ENCODE data around the gene AK8.
A peak's percentile ranks its signal among the peaks of the same experiment; 100 is the strongest.

The AK8 gene

DNA sequence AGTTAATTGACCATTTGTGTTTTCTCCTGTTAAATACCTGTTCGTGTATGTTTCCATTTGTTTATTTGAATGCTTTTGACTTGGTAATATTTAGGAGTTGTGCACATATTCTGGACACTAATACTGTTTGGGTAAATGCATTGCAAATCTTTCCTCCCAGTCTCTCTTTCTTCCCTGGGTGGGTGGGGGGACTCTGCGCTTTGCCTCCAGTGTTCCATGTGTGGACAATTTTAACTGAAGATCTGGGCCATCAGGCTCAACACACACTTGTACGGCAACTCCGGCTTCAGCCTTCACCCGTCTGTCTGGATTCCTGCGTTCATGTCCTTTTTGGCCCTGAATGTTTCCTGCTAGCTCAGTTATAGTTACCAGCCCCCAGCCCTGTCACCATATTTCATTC, 167.8 kb downstream of the AK8 start:
- no peak for DNase-seq

DNA sequence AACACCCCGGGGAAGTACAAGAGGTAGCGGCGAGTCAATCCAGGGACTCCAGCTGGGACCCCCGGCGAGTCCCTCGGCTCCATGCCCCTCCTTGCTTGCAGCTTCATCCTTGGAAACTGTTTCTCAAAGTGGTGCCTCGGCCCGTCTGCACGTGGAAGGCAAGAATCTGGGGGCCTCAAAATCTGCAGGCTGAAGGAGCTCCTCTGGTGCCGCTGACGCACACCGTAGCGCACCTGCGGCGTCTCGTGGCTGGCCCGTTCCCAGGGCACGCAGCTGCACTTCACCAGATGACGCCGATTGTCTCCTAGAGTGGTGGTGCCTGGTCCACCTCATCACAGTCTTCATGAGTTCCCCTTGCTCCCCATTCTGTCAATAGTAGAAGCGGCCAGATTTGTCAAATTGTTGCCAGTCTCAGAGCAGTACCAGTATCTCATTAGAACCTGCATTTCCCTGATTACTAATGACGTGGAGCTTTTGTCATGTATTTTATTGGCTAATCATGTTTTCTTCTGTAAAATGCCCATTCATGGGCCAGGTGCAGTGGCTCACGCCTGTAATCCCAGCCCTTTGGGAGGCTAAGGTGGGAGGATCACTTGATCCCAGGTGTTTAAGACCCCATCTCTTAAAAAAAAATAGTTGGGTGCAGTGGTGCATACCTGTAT, 169.2 kb downstream of the AK8 start:
- no peak for DNase-seq

DNA sequence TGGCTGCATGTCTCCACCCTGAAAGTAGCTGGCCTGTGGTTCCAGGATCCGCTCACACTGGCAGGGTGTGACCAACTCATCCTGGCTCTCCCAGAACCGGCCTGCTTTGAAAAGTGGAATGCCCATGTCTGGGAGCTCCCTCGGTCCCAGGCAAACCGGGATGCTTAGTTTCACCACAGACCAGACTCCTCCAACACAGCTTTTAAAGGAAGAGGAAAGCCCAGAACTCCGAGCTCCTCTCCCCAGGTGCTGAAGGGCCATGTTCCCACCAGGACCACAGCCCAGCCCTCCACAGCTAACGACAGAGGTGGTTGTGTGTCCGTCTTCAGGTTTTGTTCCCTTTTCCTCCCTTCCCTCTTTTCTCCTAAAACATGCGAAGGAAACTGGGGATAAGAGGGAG, 169.8 kb downstream of the AK8 start:
- DNase-seq, result no peak

DNA sequence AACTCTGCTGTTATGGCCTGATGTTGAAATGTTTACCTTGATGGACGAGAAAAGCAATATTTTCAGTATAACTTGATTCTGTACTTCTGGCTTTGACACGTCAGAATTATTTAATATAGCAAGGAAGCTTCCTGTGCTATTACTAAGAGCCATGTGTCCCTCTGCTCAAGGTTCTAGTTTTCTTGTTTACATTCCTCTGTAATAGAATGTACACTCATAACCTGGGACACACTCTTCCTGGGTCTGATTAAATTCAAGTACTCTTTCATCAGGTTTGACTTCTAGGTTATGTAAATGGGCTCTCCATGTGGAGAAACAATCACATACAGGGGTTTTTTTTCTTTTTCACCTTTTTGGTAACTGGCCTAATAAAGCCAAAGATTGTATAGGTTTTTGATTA, 174.7 kb downstream of the AK8 start:
- DNase-seq, result no peak

DNA sequence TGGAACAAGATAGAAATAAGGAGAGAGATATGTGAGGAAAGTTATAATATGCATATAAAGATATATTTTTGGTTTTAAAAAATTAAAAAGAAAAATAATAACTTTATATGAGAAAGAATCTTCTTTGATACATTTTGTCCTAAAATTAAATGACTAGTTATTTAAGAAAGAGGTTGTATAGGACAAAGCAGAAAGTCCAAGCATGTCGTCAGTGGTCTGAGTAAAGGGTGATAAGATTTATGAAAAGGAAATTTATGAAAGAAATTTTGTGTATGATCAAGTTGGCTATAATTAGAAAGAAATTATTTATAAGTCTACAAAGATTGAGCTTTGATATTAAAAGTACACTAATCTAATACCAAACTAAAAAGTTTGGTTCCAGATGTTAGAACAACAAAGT, 175.8 kb downstream of the AK8 start:
- no peak for DNase-seq

DNA sequence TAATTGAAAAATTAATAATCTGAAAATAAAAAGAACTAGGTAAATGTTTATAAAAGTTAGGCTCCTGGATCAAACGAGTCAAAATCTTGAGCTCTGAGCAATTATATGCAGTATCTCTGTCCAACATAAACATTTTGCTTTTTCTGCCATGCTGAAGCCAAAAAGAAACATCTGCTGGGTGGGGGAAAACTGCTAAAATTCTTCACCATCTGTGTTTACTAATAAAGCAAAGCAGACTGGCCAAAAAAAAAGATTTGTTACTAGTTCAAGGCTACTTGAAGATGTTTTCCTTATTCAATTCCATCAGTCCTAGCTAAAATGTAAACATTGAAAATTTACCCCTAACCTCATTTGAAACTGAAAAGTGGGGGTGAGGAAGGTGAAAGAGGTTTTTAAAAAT, 178.1 kb downstream of the AK8 start:
- DNase-seq, result no peak

DNA sequence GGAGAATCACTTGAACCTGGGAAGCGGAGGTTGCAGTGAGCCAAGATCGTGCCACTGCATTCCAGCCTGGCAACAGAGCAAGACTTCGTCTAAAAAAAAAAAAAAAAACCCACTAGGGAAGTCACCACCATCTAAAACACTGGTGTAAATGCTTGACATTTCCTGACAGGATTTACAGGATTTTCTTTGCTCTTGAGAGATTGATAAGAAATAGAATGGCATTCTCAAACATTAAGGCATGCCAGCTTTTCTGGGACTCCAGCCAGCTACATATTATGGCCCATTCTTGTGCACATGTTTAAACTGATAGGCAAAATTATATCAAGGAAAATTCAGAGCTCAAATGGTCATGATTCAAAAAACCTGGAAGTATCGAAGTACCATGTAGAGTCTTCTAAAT, 179.1 kb downstream of the AK8 start:
- no peak for DNase-seq

DNA sequence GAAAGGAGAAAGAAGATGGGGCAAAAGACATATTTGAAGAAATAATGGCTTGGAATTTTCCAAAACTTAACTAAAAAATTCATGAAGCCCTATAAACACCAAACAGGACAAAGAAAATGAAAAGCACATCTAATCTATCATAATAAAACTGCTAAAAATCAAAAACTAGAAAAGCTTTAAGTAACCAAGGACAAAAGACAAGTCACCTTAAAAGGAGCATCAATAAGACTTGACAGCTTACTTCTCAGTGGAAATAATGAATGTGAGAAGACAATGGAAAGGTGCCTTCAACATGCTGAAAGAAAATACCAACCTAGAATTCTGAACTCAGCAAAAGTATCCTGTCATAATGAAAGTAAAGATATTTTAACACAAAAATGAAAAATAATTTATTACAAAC, 180.9 kb downstream of the AK8 start:
- no peak for DNase-seq

DNA sequence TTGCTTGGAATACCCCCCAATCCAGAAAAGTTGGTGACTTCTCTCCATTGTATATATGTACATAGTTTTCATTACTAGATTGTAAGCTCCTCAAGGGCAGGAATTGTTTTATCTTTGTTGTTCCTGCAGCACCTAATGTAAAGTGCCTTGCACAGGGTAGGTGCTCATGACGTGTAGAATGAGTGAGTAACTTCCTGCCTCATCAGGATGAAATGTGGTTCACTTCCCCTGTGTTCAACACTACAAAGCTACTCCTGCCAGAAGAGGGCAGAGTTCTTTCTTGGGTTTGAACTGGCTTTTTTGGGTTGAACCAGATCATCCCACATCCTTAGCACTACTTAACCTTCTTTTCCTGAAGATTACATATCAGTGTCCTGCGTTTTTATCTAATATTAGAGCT, 183.9 kb downstream of the AK8 start:
- peak; percentile 12 to 59 (median 47) for DNase-seq

DNA sequence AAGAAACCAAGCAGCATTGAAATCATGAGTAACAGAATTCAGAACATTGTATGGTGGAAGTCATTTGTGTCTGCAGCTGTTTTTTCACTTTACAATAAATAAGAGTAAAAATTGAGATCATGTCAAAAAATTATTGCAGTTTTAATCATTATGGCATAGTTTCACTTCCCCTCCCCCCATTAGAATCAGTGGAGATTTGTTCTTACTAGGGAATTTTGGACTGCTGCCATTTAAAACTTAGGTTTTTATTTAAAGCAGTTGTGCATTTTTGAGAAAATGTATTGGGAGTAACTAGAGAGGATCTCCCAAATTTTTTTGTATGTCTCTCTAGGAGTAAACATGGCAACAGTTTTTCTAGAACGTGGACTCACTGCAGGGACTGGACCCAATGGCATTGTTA, 187.4 kb downstream of the AK8 start:
- DNase-seq, result peak in 1 of 4 experiments; percentile 6

DNA sequence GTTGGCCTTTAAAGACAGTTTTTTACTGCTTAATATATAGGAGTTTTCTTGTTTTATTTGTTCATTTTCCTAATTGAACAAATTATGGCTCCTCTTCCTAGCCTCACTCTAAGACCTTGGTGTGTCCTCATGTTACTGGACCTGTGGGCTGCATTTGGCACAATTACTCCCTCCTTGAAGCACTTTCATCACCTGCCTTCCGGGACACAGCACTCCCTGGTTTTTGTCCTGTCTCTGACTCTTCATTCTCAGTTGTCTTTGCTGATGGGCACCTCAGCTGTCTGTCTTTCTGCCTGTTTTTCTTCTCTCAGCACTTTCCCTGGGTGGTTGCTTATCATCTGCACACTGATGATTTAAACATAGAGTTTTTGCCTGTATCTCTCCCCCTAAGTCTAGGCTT, 194.2 kb downstream of the AK8 start:
- DNase-seq, result no peak

DNA sequence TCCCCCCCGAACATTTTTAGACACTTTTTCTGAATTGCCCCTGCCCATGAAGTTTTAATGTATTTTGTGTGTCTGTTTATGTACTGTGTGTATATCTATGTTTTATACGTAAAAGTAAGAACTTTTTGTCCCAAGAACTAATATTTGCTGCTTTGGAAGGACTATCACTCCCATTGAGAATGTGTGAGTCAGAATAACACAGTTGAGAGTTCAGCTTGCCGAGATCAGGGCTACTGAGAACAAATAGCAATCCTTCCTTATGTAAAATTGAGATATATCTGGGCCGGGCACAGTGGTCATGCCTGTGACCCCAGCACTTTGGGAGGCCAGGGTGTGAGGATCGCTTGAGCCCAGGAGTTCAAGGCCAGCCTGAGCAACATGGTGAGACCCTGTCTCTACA, 196.5 kb downstream of the AK8 start:
- no peak for DNase-seq

DNA sequence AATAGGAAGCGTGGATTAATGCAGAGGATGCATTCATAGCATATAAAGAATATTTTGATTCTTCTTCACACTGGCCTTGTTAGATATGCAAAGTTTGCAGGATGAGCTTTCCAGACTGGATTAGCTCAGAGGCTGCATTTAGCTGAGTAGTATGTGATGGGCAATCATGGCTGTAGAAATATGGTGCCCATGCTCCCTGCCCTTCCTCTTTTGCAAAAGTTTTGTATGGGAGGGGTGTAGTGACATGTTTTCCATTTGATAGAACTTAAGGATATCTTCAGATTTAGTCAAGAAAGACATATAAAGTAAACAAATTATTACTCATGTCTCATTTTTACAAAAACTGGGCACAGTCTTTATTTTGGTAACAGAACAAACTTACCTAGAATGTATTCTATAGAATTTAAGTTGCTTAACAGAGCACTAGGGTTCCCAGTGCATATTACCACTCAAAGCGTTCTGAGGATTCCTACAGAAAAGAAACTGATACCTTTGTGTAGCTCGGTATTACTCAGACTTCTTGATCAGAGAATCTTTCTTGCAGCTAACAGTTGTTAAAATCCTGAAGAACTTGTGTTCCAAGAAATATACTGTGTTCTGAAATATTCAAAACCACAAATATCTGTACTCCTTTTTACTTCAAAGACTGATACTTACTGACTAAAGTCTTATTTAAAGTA, 198.0 kb downstream of the AK8 start:
- no peak for DNase-seq

DNA sequence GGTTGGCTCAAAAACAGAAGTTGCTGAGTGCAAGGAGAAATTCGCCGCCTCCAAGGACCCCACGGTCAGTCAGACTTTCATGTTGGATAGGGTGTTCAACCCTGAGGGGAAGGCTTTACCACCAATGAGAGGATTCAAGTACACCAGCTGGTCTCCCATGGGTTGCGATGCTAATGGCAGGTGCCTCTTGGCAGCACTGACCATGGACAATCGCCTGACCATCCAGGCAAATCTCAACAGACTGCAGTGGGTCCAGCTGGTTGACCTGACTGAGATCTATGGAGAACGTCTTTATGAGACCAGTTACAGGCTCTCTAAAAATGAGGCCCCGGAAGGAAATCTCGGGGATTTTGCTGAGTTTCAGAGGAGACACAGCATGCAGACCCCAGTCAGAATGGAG, 200.1 kb downstream of the AK8 start:
- no peak for DNase-seq

Data from suppressor macrophage (primary cell).